Activated CD8-positive, alpha-beta memory T cell treated with anti-CD3 and anti-CD28 coated beads for 36 hours (primary cell): ENCODE results near the gene COPS3. TPM values are rescaled to one million over a fixed set of nuclear protein-coding genes. Genes with fewer than 3 reads are reported as not detected.
"Not testable (repeated sequence)": the region's sequence is repeated elsewhere in the genome, so short reads cannot be mapped to it uniquely, and the experiment has no call there.

Experiments
- CTCF ChIA-PET: fragments of 350-600 bp; sonication (Branson Sonifier 250); formaldehyde crosslinking; loops from one replicate; lab custom pipeline; 2021; ENCODE audit warnings: antibody characterized with exemption; lab: Charles Lee
- POLR2A ChIA-PET: fragments of 350-600 bp; sonication (Branson Sonifier 250); formaldehyde crosslinking; loops from one replicate; lab custom pipeline; 2021; ENCODE audit warnings: antibody characterized with exemption; lab: Charles Lee
- total RNA-seq, 2 experiments: library from RNA; stranded (reverse); gene quantifications; one replicate each; pipeline ENCODE4 v1.2.3, GENCODE V29; 2021

COPS3 gene
- total RNA-seq, 2 experiments from 2014 or later: 136 to 141 TPM

GRCh38 chr17:17303847-17304490 is 22.9 kb upstream of the COPS3 start:
- ChIA-PET POLR2A (no interaction called here), CTCF (interaction anchor here (0.8 to 1.1 kb wide), 2 partner anchors 9 to 23 kb away, joined by 5 to 6 read pairs; partner anchors contain the start of gene COPS3)

- ChIA-PET CTCF (interaction anchor here (0.8 to 1.1 kb wide), 2 partner anchors 10 to 22 kb away, joined by 5 to 6 read pairs; partner anchors contain the start of gene COPS3), POLR2A (no interaction called here)
Observed at GRCh38 chr17:17303010-17303846, 22.2 kb upstream of the COPS3 start, which contains the start of gene NT5M. NT5M (plus strand) TSS chr17:17303373; CDS start chr17:17303551, 178 bp downstream.

- CTCF ChIA-PET: not testable (repeated sequence)
- POLR2A ChIA-PET: interaction anchor here (2.6 kb wide), 1 partner anchor 21 kb away, joined by 10 read pairs; the partner anchor contains the start of gene COPS3
Observed at GRCh38 chr17:17301659-17302058, 20.6 kb upstream of the COPS3 start.

- CTCF ChIA-PET: interaction anchor here (0.5 kb wide), 1 partner anchor 224 kb away, joined by 4 read pairs; no protein-coding TSS in a partner anchor
Observed at GRCh38 chr17:17300624-17301568, 19.9 kb upstream of the COPS3 start.

GRCh38 chr17:17298108-17298507 is 17.1 kb upstream of the COPS3 start:
- ChIA-PET POLR2A (no interaction called here), CTCF (no interaction called here)

More at GRCh38 chr17:17300624-17301568, 19.9 kb upstream of the COPS3 start:
- POLR2A ChIA-PET: interaction anchor here (2.6 kb wide), 1 partner anchor 20 kb away, joined by 10 read pairs; the partner anchor contains the start of gene COPS3

GRCh38 chr17:17297217-17297616 is 16.2 kb upstream of the COPS3 start:
- POLR2A ChIA-PET: no interaction called here
- CTCF ChIA-PET: no interaction called here

- POLR2A ChIA-PET: no interaction called here
- CTCF ChIA-PET: no interaction called here
Observed at GRCh38 chr17:17295141-17295540, 14.1 kb upstream of the COPS3 start.

- CTCF ChIA-PET: no interaction called here
- POLR2A ChIA-PET: no interaction called here
Observed at GRCh38 chr17:17289701-17290100, 8.7 kb upstream of the COPS3 start.

GRCh38 chr17:17289086-17289485 is 8.0 kb upstream of the COPS3 start:
- POLR2A ChIA-PET: no interaction called here
- CTCF ChIA-PET: no interaction called here

GRCh38 chr17:17285951-17286350 is 4.9 kb upstream of the COPS3 start:
- POLR2A ChIA-PET: no interaction called here
- CTCF ChIA-PET: no interaction called here

GRCh38 chr17:17279316-17279715 is 1.7 kb downstream of the COPS3 start:
- POLR2A ChIA-PET: interaction anchor here (0.6 kb wide), 1 partner anchor 30 kb away, joined by 3 read pairs; no protein-coding TSS in a partner anchor
- CTCF ChIA-PET: interaction anchor here (0.6 to 1.1 kb wide), 5 partner anchors 9 to 794 kb away, joined by 3 to 4 read pairs (median 3); no protein-coding TSS in a partner anchor

GRCh38 chr17:17277431-17277830 is 3.6 kb downstream of the COPS3 start:
- CTCF ChIA-PET: not testable (repeated sequence)
- POLR2A ChIA-PET: interaction anchor here (0.6 kb wide), 1 partner anchor 336 kb away, joined by 3 read pairs; no protein-coding TSS in a partner anchor

GRCh38 chr17:17275971-17276370 is 5.1 kb downstream of the COPS3 start:
- ChIA-PET POLR2A (no interaction called here), CTCF (no interaction called here)

- ChIA-PET CTCF (interaction anchor here (0.6 to 1.5 kb wide), 5 partner anchors 9 to 133 kb away, joined by 3 read pairs; partner anchors contain the start of gene PLD6), POLR2A (no interaction called here)
Observed at GRCh38 chr17:17269926-17270773, 10.9 kb downstream of the COPS3 start.

GRCh38 chr17:17264430-17264829 is 16.6 kb downstream of the COPS3 start:
- POLR2A ChIA-PET: no interaction called here
- CTCF ChIA-PET: interaction anchor here (0.6 kb wide), 1 partner anchor 14 kb away, joined by 3 read pairs; no protein-coding TSS in a partner anchor

GRCh38 chr17:17258998-17259397 is 22.0 kb downstream of the COPS3 start:
- CTCF ChIA-PET: interaction anchor here (0.6 kb wide), 1 partner anchor 41 kb away, joined by 4 read pairs; no protein-coding TSS in a partner anchor

GRCh38 chr17:17258011-17258410 is 23.0 kb downstream of the COPS3 start:
- ChIA-PET POLR2A (no interaction called here), CTCF (no interaction called here)

More at GRCh38 chr17:17258998-17259397, 22.0 kb downstream of the COPS3 start:
- POLR2A ChIA-PET: no interaction called here

GRCh38 chr17:17256316-17256715 is 24.7 kb downstream of the COPS3 start:
- ChIA-PET POLR2A (no interaction called here), CTCF (interaction anchor here (0.6 kb wide), 1 partner anchor 30 kb away, joined by 3 read pairs; no protein-coding TSS in a partner anchor)
